Hepatocyte (in vitro differentiated cells): Measurements from ENCODE around the gene STX3. TPM values are rescaled to one million over a fixed set of nuclear protein-coding genes. Genes with fewer than 3 reads are reported as not detected.

Experiments
- DNase-seq: peaks from one replicate; pipeline ENCODE4 v3.0.0-alpha.2; 2016; ENCODE audit warnings: low spot score
- H2AFZ ChIP-seq: fragments of 200-600 bp; sonication (generic); 2 replicates; pipeline ENCODE4 v1.6.0; 2016; ENCODE audit warnings: antibody characterized with exemption, mild to moderate bottlenecking
- H3K27ac ChIP-seq: fragments of 200-600 bp; sonication (generic); 2 replicates; pipeline ENCODE4 v1.5.1; 2016; ENCODE audit warnings: mild to moderate bottlenecking
- H3K27me3 ChIP-seq: fragments of 200-600 bp; sonication (generic); 2 replicates; pipeline ENCODE4 v1.6.1; 2016
- H3K36me3 ChIP-seq: fragments of 200-600 bp; sonication (generic); replicated peaks from 2 replicates; pipeline ENCODE4 v1.5.1; 2016; ENCODE audit warnings: low read depth; ENCODE audit not compliant: insufficient read depth
- H3K4me1 ChIP-seq: fragments of 200-600 bp; sonication (generic); 2 replicates; pipeline ENCODE4 v1.5.1; 2016; ENCODE audit warnings: mild to moderate bottlenecking, moderate library complexity; ENCODE audit not compliant: insufficient read depth
- H3K4me2 ChIP-seq: fragments of 200-600 bp; sonication (generic); 2 replicates; pipeline ENCODE4 v1.6.0; 2016
- H3K4me3 ChIP-seq: fragments of 200-600 bp; sonication (generic); 2 replicates; pipeline ENCODE4 v1.5.1; 2016; ENCODE audit warnings: mild to moderate bottlenecking
- H3K79me2 ChIP-seq: fragments of 200-600 bp; sonication (generic); 2 replicates; pipeline ENCODE4 v1.6.0; 2017; ENCODE audit warnings: mild to moderate bottlenecking
- H3K9me2 ChIP-seq: fragments of 200-600 bp; sonication (generic); replicated peaks from 2 replicates; pipeline ENCODE4 v1.6.0; 2017; ENCODE audit warnings: mild to moderate bottlenecking; ENCODE audit not compliant: insufficient read depth
- H3K9me3 ChIP-seq: fragments of 200-600 bp; sonication (generic); 2 replicates; pipeline ENCODE4 v1.5.1; 2016; ENCODE audit warnings: low read depth, mild to moderate bottlenecking
- H4K20me1 ChIP-seq: fragments of 200-600 bp; sonication (generic); 2 replicates; pipeline ENCODE4 v1.6.0; 2016; ENCODE audit warnings: mild to moderate bottlenecking; ENCODE audit not compliant: insufficient read depth, poor library complexity, severe bottlenecking
- CTCF ChIP-seq: fragments of 200-600 bp; sonication (generic); IDR thresholded peaks from 2 replicates; pipeline ENCODE4 v1.5.1; 2016; ENCODE audit warnings: antibody characterized with exemption, mild to moderate bottlenecking; ENCODE audit not compliant: poor library complexity
- EZH2 ChIP-seq: fragments of 200-600 bp; sonication (generic); IDR thresholded peaks from 2 replicates; pipeline ENCODE4 v1.6.1; 2016; ENCODE audit warnings: antibody characterized with exemption, mild to moderate bottlenecking, borderline replicate concordance
- EZH2phosphoT487 ChIP-seq: fragments of 200-600 bp; sonication (generic); IDR thresholded peaks from one replicate; pipeline ENCODE4 v1.6.1; 2018; ENCODE audit warnings: antibody characterized with exemption, mild to moderate bottlenecking, low read depth, moderate library complexity; ENCODE audit not compliant: unreplicated experiment, severe bottlenecking
- WGBS: methylation state at CpG from one replicate; pipeline ENCODE4 v1.1.6; 2016; ENCODE audit warnings: low lambda C conversion rate; ENCODE audit errors: missing lambda C conversion rate; 5-methylcytosine and 5-hydroxymethylcytosine counted together
- polyA plus RNA-seq: library from polyadenylated mRNA; unstranded; fragments of >200 nt; fragmentation: Nextera tagmentation; extraction: Ambion mirVana; gene quantifications from 2 replicates; pipeline ENCODE4 v1.2.1, GENCODE V29; 2016
- total RNA-seq: library from RNA; depleted of rRNA; stranded (reverse); fragments of >200 nt; gene quantifications from 2 replicates; pipeline ENCODE4 v1.2.3, GENCODE V29; 2014

STX3 gene
- total and polyA plus RNA-seq, 2 experiments from 2014 or later = 73.1 to 140 TPM

GRCh38 chr11:59829358-59829757 is 74.2 kb downstream of the STX3 start:
- no peaks in the 10 kb centered on the region for H3K36me3 ChIP-seq
- H3K4me2 ChIP-seq = no peak overlapping the region
- H3K9me2 ChIP-seq = no peaks in the 10 kb centered on the region
- H3K4me1 ChIP-seq = no peaks in the 10 kb centered on the region
- H3K4me3 ChIP-seq = no peak overlapping the region
- H3K27me3 ChIP-seq = no peaks in the 10 kb centered on the region
- WGBS = 84% methylated on average over 3 of the region's 3 CpGs
- H3K27ac ChIP-seq = no peak overlapping the region
- H4K20me1 ChIP-seq = no peaks in the 10 kb centered on the region
- TF ChIP-seq EZH2phosphoT487 (no peak), CTCF (no peak), EZH2 (no peak)
- no peaks in the 10 kb centered on the region for H3K79me2 ChIP-seq
- H2AFZ ChIP-seq = no peak overlapping the region
- H3K9me3 ChIP-seq = no peaks in the 10 kb centered on the region
- DNase-seq = no peak

- DNase-seq = no peak
- Histone ChIP-seq H3K4me2 (no peak overlapping the region), H2AFZ (no peak overlapping the region), H3K27me3 (no peaks in the 10 kb centered on the region), H3K27ac (no peak overlapping the region), H4K20me1 (no peaks in the 10 kb centered on the region), H3K4me3 (no peak overlapping the region), H3K9me2 (no peaks in the 10 kb centered on the region), H3K79me2 (no peaks in the 10 kb centered on the region), H3K36me3 (no peaks in the 10 kb centered on the region), H3K4me1 (no peaks in the 10 kb centered on the region), H3K9me3 (no peaks in the 10 kb centered on the region)
- WGBS = 90% methylated on average over 2 of the region's 2 CpGs
- TF ChIP-seq CTCF = no peak
- TF ChIP-seq EZH2 = no peak
- TF ChIP-seq EZH2phosphoT487 = no peak
Measured at GRCh38 chr11:59833602-59834001, 78.4 kb downstream of the STX3 start.

GRCh38 chr11:59839615-59840014 is 84.4 kb downstream of the STX3 start:
- Histone ChIP-seq H3K9me2 (no peaks in the 10 kb centered on the region), H3K4me3 (no peak overlapping the region), H2AFZ (no peak overlapping the region), H3K4me2 (no peak overlapping the region), H3K79me2 (no peaks in the 10 kb centered on the region), H3K4me1 (no peaks in the 10 kb centered on the region), H4K20me1 (no peaks in the 10 kb centered on the region), H3K27ac (no peak overlapping the region), H3K9me3 (no peaks in the 10 kb centered on the region), H3K36me3 (no peaks in the 10 kb centered on the region), H3K27me3 (no peaks in the 10 kb centered on the region)
- no peak for TF ChIP-seq EZH2
- no peak for TF ChIP-seq CTCF
- TF ChIP-seq EZH2phosphoT487 = no peak
- no peak for DNase-seq

- Histone ChIP-seq H3K4me3 (no peak overlapping the region), H3K27me3 (no peaks in the 10 kb centered on the region), H3K4me1 (peaks cover 4% of the 10 kb centered on the region), H3K4me2 (no peak overlapping the region), H3K9me3 (no peaks in the 10 kb centered on the region), H3K36me3 (no peaks in the 10 kb centered on the region), H3K9me2 (no peaks in the 10 kb centered on the region), H3K79me2 (no peaks in the 10 kb centered on the region), H3K27ac (no peak overlapping the region), H2AFZ (no peak overlapping the region), H4K20me1 (no peaks in the 10 kb centered on the region)
- no peak for DNase-seq
- WGBS = 94% methylated on average over 2 of the region's 2 CpGs
- TF ChIP-seq EZH2 (no peak), CTCF (no peak), EZH2phosphoT487 (no peak)
Measured at GRCh38 chr11:59841514-59841913, 86.3 kb downstream of the STX3 start.
